GM21515 (cell line): ENCODE measurements around the gene BCL7C.
"Not testable (repeated sequence)": the region's sequence is repeated elsewhere in the genome, so short reads cannot be mapped to it uniquely, and the experiment has no call there.

ENCODE experiments used
- ATAC-seq: cut with Tn5 transposase; IDR thresholded peaks from one replicate; pipeline ENCODE4 v1.9.1; 2021; ENCODE audit not compliant: unreplicated experiment

The BCL7C gene

DNA sequence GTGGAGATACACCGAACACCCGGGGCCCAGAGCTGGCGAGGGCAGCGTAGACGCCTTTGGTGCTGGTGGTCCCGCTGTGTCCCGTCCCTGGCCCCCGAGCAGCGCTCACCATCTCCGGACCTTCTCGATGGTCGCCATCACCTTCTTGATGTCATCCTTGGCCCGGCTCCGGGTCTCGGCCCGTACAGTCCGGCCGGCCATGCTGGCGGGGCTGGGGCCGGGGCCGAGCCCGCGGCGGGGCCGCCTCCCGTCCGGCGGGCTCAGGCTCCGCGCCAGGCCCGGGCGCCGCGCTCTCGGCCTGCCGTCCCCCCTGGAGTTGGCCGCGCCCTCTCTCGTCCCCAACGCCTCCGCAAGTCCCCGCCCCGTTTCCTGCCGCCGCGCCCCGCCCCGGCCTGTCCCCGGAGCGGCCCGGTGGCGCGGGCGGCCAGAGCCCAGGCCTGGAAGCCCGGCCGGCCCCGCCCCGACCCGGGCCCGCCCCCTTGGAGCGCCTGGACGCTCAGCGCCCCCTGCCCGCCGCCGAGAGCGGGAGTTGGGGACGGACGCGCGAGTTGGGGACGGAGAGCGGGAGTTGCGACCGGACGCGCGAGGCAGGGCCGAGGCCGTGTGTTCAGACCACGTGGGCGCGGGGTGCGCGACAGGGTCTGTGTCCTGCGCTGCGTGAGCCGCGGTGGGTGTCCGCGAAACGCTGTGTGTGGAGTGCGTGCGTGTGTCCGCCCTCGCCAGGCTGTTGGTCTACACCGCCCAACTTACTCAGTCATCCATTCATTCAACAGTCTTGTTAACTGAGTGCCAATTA, at the start of gene BCL7C:
Gene BCL7C, minus strand, starts transcription at position 334 of the 796 bp plus-strand sequence. Its CDS starts 133 bp downstream, at position 201.
- ATAC-seq: peak; percentile 68

GRCh38 chr16:30942426-30942806, 48.5 kb upstream of the BCL7C start:
- no peak for ATAC-seq

- ATAC-seq: peak; percentile 83
Observed at GRCh38 chr16:30941600-30942425, 47.9 kb upstream of the BCL7C start.

- ATAC-seq: not testable (repeated sequence)
Observed at GRCh38 chr16:30939571-30939970, 45.7 kb upstream of the BCL7C start.

DNA sequence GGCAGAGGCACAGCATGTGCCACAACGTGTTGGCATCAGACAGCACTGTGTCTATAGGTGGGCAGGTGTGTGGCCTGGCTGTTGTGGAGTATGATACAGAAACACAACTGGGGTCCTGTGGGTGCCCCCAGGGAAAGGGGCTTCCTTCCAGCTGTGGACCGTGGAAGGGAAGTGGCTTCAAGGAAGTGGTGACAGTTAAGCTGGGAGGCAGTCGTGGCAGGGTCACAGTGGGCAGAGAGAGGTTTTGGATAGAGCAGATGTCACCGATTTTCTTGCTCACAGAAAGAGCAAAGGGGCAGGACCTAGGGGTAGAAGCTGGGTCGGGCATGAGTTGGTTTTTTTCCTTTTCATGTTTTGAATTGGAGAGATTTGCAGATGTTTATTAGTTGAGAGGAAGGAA, 43.8 kb upstream of the BCL7C start:
- no peak for ATAC-seq

DNA sequence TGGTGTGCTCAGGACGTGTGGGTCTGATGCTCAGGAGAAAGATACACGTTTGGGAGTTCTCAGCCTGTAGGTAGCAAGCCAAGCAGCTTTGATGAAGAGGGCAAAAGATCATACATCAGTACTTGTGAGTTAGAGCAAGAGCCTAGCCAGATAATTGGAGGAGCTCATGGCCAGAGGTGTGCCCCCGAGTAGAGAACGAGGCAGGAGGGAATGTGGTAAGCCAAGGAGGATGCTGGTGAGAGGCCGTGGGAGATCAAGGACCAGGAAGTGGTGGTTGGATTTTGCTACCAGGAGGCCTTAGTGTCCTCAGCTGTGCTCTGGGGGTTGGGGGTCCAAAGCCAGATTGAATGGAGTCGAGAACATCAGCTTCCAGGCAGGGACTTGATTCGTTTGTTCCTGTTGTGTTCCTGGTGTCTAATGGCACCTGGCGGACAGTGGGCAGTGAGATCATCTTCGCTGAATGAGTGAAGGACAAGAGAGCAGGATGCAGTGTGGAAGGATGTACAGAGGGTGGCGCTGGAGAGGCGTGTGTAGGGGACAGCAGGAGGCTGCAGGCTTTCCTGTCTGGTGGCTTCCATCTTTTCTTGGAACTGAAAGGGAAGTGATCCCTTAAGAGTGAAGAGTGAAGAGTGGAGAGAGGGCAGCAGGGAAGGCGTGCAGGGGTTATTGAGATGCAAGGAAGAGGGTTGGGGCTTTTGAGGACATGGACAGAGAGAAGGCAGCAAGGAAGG, 41.1 kb upstream of the BCL7C start:
- ATAC-seq: no peak

DNA sequence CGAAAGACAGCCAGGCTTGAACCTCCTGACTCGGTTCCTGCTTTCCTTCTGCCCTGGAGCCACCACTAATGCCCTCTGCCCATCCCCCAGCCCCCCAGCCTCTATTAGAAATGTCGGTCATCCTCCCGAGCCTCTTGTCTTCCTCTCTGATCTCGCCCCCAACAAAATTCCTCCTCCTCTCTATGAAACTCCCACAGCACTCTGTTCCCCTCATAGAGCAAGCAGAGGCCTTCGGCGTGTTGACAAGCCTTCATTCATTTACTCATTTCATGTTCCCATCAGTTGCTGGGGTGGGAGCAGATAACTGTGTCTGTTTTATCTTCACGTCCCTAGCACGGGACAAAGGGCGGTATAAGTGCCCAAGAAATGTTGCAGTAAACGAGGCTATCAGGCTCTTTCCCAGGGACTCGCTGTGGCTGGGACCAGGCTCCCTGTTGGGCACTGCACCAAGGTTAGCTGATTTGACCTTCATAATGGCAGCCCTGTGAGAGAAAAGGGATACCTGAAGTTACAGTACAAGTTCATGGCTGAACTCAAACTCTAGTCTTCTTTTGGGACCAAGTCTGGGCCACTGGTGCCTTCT, 37.3 kb upstream of the BCL7C start:
- no peak for ATAC-seq

- ATAC-seq: no peak
Observed at GRCh38 chr16:30930160-30930571, 36.3 kb upstream of the BCL7C start.

- ATAC-seq: no peak
Observed at GRCh38 chr16:30929167-30929566, 35.3 kb upstream of the BCL7C start.

GRCh38 chr16:30928390-30928789, 34.5 kb upstream of the BCL7C start:
- ATAC-seq: no peak

DNA sequence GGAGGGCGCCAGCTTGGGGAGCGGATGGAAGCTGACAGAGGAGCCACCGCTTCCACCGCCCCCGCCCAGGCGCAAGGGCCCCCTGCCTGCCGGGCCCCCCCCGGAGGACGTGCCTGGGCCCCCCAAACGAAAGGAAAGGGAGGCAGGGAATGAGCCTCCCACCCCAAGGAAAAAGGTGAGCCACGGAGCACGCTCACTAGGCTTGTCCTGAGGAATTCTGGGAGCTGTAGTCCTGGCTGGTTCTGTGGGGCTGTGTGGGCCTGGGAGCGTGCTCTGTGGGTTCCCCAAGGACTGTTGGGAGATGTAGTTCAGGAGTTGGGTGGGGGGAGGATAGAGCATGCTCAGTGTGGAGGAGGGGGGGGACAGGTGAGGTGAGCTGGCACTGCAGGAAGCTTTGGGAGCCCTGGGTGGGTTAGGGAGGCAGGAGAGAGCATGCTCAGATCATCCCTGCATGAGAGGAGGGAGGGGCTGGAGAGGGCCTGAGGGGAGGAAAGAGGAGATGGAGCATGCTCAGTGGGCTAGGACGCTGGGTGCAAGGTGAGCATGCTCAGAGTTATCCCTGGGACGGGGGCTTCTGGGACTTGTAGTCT, 34.0 kb upstream of the BCL7C start:
- no peak for ATAC-seq

GRCh38 chr16:30926937-30927788, 33.3 kb upstream of the BCL7C start:
- ATAC-seq: no peak

- ATAC-seq: no peak
Observed at GRCh38 chr16:30925995-30926811, 32.3 kb upstream of the BCL7C start.

DNA sequence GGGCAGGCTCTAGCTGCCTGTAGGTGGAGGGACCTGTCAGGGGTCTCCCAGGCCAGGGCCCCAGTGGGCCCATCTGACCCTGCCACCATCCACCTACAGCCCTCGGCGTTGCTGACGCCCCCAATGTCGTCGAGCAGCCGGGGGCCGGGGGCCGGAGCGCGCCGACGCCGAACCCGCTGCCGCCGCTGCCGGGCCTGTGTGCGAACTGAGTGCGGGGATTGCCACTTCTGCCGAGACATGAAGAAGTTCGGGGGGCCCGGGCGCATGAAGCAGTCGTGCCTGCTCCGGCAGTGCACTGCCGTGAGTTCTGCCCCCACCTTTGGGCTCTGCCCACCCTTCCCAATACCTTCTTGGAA, 31.7 kb upstream of the BCL7C start:
- no peak for ATAC-seq

DNA sequence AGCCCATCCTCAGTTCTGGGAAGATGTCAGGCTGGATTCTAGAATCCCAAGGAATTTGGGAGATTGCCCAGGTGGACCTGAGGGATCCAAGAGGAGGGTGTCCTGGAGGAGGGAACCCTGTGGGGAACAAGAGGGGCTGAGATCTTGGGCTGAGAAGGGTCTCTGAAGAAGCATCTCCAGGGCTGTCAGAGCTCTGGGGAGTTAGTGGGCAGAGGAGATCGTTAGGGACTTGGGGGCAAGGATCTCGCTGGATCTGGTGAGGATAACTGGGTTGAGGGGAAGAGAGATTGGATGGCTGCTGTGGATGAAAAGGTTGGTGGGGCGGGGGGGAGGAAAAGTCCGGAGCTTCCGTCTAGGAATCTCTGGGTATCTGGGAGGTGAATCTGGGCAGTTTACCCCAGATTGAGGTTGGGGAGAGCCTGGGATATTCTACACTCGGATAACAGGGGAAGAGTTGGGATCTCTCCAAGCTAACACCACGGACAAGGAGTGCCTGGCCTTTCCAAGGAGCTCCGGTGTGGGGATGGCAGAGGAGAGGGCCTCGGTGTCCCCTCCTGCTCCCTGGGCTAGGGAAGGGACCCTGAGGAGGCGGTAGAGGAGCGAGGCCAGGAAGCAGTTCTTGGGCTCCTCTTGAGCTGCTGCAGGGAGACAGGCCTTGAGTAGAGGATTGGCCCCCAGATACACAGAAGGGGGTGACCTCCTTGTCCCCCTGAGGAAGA, 31.2 kb upstream of the BCL7C start:
- no peak for ATAC-seq

DNA sequence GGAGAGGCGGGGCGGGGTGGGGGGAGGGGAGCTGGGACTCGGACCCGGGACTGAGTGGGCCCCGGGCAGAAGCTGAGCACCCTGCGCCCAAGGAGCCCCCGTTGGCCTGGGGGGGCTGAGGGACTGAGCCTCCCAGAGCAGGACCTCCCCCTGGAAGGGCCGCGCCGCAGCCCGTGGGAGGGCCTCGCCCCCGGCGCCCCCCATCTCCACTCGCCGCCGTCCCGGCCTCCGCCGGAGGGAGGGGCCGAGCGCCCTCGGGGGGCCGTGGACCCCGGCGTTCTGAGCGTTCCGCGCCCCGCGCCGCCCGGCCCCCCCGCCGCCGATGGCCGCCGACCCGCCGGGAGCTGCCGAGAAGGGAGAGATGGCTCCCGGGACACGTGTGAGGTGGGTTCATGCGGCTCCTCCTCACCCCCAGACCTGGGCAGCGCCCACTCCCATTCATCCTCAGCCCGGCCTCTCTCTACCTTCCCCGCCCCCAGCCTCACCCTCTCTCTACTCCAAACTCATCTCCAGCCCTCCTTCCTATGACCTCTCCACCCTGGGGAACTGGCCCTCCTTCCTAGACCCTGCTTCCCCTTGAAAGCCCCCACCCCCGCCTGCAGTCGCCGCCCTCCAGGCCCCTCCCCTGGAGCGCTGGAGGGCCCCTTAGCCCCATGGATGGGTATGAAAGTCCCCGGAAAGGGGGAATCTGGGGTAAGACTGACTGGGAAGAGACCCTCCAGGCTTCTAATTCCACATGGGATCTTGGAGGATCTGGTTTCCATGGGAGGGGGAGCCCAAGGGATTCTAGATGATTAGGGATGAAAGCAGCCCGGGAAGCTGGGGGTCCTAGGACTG, 30.4 kb upstream of the BCL7C start:
- no peak for ATAC-seq

DNA sequence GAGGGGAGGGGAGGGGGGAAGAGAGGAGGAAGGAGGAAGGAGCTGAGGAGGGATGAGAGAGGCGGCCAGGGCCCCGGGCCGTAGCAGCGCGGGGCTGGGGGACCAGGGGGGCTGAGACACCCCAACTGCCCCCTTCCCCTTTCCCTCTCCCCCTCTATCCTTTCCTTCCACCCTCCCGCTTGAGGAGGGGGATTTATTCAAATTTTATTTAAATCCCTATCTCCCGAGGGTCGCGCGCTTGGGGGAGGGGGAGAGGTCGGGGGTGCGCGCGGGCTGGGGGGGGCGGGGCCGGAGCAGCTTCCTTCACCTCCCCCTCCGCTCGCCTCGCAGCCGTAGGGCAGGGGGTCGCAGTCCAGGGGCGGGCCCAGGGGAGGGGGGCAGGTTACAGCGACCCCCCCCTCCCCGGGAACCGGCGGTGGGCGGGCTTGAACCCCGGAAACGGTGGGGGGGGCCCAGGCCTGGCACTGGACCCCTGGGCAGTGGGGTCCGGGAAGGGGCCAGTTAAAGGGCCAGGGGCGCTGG, 29.7 kb upstream of the BCL7C start, which contains the start of gene FBXL19:
Gene FBXL19, plus strand, starts transcription at position 19 of the 522 bp plus-strand sequence. CDS start 2,183 bp downstream, outside the sequence.
- no peak for ATAC-seq
